Urinary bladder (tissue), 4 donors: ENCODE results near the gene SPX. TPM values are rescaled to one million over a fixed set of nuclear protein-coding genes. Genes with fewer than 3 reads are reported as not detected.

Experiments used
- DNase-seq: peaks from one replicate; pipeline ENCODE4 v3.0.0-alpha.2; 2015; ENCODE audit errors: extremely low spot score
- H3K27ac ChIP-seq: one replicate; pipeline ENCODE4 v1.5.1; 2013; ENCODE audit warnings: low read depth, mild to moderate bottlenecking, moderate library complexity
- H3K36me3 ChIP-seq: one replicate; pipeline ENCODE4 v1.6.1; 2013; ENCODE audit warnings: mild to moderate bottlenecking, moderate library complexity; ENCODE audit not compliant: insufficient read depth
- H3K4me1 ChIP-seq: one replicate; pipeline ENCODE4 v1.6.1; 2013; ENCODE audit warnings: mild to moderate bottlenecking, moderate library complexity; ENCODE audit not compliant: insufficient read depth
- H3K4me3 ChIP-seq: one replicate; pipeline ENCODE4 v1.5.1; 2013; ENCODE audit warnings: low read depth, low read length
- WGBS: extraction: QIAGEN DNeasy Blood & Tissue Kit; methylation state at CpG from one replicate; pipeline ENCODE4 v1.1.7; 2013; 5-methylcytosine and 5-hydroxymethylcytosine counted together
- polyA plus RNA-seq: library from polyadenylated mRNA; stranded (reverse); fragments of 200-250 nt; gene quantifications from one replicate; pipeline ENCODE4 v1.2.3, GENCODE V29; 2013
- total RNA-seq: library from RNA; depleted of rRNA; stranded (reverse); fragments of >200 nt; gene quantifications from one replicate; pipeline ENCODE4 v1.2.3, GENCODE V29; 2014
- donor health status: healthy with polysubstance abuse.
- donor health status: healthy.

The SPX gene
- total and polyA plus RNA-seq, 2 donors = 0.33 to 0.95 TPM

GRCh38 chr12:21547437-21547836, 21.3 kb downstream of the SPX start:
- DNase-seq = no peak
- 74% methylated on average over 1 of the region's 1 CpG for WGBS
- H3K4me1 ChIP-seq = no peaks in the 10 kb centered on the region
- no peaks in the 10 kb centered on the region for H3K36me3 ChIP-seq
- H3K4me3 ChIP-seq = no peak overlapping the region
- H3K27ac ChIP-seq = no peak overlapping the region

DNA sequence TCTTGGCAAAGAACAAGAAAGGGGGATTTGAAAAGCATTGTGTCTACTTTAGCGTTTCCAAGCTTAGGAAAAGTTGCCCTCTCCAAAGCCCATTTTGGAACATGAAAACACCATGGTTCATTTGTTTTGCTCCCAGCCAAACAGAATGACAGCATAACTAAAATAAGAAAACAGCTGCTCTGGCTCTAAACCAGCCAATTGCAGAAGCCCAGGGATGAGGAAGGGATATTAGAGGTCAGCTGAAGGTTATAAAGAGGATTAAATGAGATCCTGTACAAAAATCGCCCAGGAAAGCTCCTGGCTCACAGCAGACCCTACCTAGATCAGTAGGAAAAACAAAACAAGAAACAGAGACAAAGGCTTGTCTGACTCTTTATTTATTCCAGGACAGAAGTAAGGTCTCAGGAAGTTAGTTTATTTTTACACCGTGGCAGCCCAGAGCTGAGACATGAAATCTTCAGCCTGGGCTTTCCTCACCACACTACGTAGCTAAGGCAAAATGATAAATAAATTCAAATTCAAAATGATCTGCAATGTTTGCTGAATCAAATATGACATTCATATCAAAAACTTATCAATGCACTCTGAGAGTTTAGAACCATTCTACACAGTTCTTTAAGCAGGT, 25.9 kb downstream of the SPX start:
- 15% methylated on average over 4 of the region's 4 CpGs for WGBS
- Histone ChIP-seq H3K36me3 (no peaks in the 10 kb centered on the region), H3K4me3 (no peak overlapping the region), H3K27ac (no peak overlapping the region), H3K4me1 (no peaks in the 10 kb centered on the region)
- DNase-seq = no peak

- no peak overlapping the region for H3K27ac ChIP-seq
- H3K4me3 ChIP-seq = no peak overlapping the region
- WGBS = 68% methylated on average over 6 of the region's 6 CpGs
- H3K4me1 ChIP-seq = no peaks in the 10 kb centered on the region
- no peaks in the 10 kb centered on the region for H3K36me3 ChIP-seq
- no peak for DNase-seq
Observed at GRCh38 chr12:21552635-21553328, 26.7 kb downstream of the SPX start.

GRCh38 chr12:21553329-21553675, 27.2 kb downstream of the SPX start:
- Histone ChIP-seq H3K27ac (no peak overlapping the region), H3K4me1 (no peaks in the 10 kb centered on the region), H3K4me3 (no peak overlapping the region), H3K36me3 (no peaks in the 10 kb centered on the region)
- DNase-seq = no peak

GRCh38 chr12:21558100-21558679, 32.1 kb downstream of the SPX start:
- no peak for DNase-seq
- 87% methylated on average over 9 of the region's 9 CpGs for WGBS
- Histone ChIP-seq H3K4me1 (no peaks in the 10 kb centered on the region), H3K27ac (no peak overlapping the region), H3K36me3 (no peaks in the 10 kb centered on the region), H3K4me3 (no peak overlapping the region)

DNA sequence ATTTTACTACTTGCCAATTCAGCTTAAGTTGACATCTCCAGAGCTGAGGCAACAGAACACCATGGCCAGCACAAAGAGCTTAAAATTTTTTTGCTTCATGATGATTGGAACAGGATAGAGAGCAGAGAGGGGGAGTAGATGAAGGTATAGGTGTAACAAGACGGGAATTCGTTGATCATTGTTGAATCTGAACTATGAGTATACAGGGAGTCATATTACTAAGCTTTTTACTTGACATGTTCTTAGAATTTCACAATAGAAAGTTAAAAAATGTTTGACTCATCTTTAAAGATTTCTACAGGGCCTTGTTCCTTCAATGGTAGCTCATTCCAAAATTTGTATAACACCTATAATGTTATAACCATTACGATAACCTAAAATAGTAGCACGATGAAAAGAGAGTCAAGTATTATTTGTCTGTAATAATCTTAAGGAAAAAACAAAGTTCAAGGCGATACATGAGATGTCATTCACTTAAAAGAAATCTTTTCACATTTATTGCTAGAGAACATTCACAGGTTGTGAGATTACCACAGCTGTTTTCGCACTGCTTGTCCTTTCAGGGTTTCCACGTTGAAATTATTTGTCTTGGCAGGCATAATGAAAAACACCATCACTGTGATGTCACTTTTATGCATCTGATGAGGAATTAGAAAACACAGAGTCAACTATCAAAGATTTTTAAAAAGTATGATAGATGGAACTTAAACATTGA, 33.9 kb downstream of the SPX start:
- DNase-seq = no peak
- H3K4me3 ChIP-seq = no peak overlapping the region
- H3K36me3 ChIP-seq = no peaks in the 10 kb centered on the region
- H3K27ac ChIP-seq = no peak overlapping the region
- 73% methylated on average over 7 of the region's 7 CpGs for WGBS
- no peaks in the 10 kb centered on the region for H3K4me1 ChIP-seq

DNA sequence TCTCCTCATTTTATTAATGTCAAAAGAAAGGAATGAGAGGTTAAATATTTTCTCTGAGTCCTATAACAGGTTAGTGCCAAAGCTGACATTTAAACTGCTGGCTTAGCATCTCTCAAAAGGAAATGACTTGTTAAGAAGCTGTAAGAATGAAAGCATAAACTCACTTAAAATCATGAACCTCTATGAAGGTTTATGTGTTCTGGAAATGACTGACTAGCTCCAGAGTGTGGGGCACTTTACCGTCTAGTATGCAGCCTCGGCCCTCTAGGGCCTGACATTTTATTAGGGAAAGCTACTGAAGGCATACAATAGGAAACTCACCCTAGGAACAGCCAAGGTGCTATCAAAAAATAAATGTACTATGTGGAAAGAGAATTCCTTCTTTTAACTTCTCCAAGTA, 35.1 kb downstream of the SPX start:
- no peak overlapping the region for H3K27ac ChIP-seq
- H3K4me1 ChIP-seq = no peaks in the 10 kb centered on the region
- DNase-seq = no peak
- WGBS = 40% methylated on average over 2 of the region's 2 CpGs
- no peak overlapping the region for H3K4me3 ChIP-seq
- no peaks in the 10 kb centered on the region for H3K36me3 ChIP-seq

GRCh38 chr12:21562859-21563258, 36.8 kb downstream of the SPX start:
- 64% methylated on average over 2 of the region's 2 CpGs for WGBS
- Histone ChIP-seq H3K27ac (no peak overlapping the region), H3K36me3 (no peaks in the 10 kb centered on the region), H3K4me3 (no peak overlapping the region), H3K4me1 (no peaks in the 10 kb centered on the region)
- no peak for DNase-seq

- no peaks in the 10 kb centered on the region for H3K4me1 ChIP-seq
- H3K36me3 ChIP-seq = no peaks in the 10 kb centered on the region
- no peak overlapping the region for H3K4me3 ChIP-seq
- no peak for DNase-seq
- WGBS = 79% methylated on average over 5 of the region's 5 CpGs
- H3K27ac ChIP-seq = no peak overlapping the region
Observed at GRCh38 chr12:21566223-21566906, 40.3 kb downstream of the SPX start.

GRCh38 chr12:21566907-21567394, 40.9 kb downstream of the SPX start:
- H3K4me3 ChIP-seq = no peak overlapping the region
- no peaks in the 10 kb centered on the region for H3K36me3 ChIP-seq
- 84% methylated on average over 3 of the region's 3 CpGs for WGBS
- no peak for DNase-seq
- H3K27ac ChIP-seq = no peak overlapping the region
- H3K4me1 ChIP-seq = no peaks in the 10 kb centered on the region

DNA sequence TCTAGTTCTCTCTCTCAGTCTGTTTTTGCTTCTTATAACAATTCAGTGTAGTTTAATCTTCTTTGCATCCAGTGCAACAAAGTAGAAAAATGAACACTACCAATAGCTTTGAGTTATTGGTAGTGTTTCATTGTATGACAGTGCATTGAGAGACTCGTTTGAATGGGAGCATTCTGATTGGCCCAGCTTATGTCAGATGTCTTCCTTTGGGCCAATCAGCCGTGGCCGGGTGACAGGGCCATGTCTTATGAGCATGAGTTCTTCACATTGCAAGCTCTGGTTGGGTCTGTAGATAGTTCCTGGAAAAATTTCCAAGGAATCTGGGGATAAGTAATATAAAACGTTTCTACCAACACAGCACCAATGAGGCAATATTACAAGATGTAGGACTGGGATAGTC, 42.0 kb downstream of the SPX start:
- H3K4me3 ChIP-seq = no peak overlapping the region
- DNase-seq = no peak
- 91% methylated on average over 4 of the region's 4 CpGs for WGBS
- no peaks in the 10 kb centered on the region for H3K4me1 ChIP-seq
- no peaks in the 10 kb centered on the region for H3K36me3 ChIP-seq
- no peak overlapping the region for H3K27ac ChIP-seq

- no peaks in the 10 kb centered on the region for H3K36me3 ChIP-seq
- WGBS = 72% methylated on average over 5 of the region's 5 CpGs
- no peak for DNase-seq
- H3K4me3 ChIP-seq = no peak overlapping the region
- H3K4me1 ChIP-seq = no peaks in the 10 kb centered on the region
- H3K27ac ChIP-seq = no peak overlapping the region
Observed at GRCh38 chr12:21571046-21571445, 45.0 kb downstream of the SPX start.

GRCh38 chr12:21573733-21574358, 47.8 kb downstream of the SPX start:
- Histone ChIP-seq H3K27ac (no peak overlapping the region), H3K36me3 (no peaks in the 10 kb centered on the region), H3K4me1 (no peaks in the 10 kb centered on the region), H3K4me3 (no peak overlapping the region)
- no peak for DNase-seq
- WGBS = 83% methylated on average over 4 of the region's 4 CpGs
